DND-41 (cell line): ENCODE results near the gene PUM2.

Experiments
- EZH2 ChIP-seq: IDR thresholded peaks from 3 replicates; pipeline ENCODE4 v1.6.1; 2012; ENCODE audit warnings: borderline replicate concordance, low read depth, mild to moderate bottlenecking, moderate library complexity, low read length, inconsistent platforms; ENCODE audit not compliant: severe bottlenecking
- TF ChIP-seq, protein P1 (sequence below): IDR thresholded peaks from 2 replicates; pipeline ENCODE4 v1.5.1; 2012; ENCODE audit warnings: borderline replicate concordance, low read length, moderate library complexity, mild to moderate bottlenecking; ENCODE audit not compliant: poor library complexity, severe bottlenecking; ENCODE audit errors: extremely low read depth

DNA sequence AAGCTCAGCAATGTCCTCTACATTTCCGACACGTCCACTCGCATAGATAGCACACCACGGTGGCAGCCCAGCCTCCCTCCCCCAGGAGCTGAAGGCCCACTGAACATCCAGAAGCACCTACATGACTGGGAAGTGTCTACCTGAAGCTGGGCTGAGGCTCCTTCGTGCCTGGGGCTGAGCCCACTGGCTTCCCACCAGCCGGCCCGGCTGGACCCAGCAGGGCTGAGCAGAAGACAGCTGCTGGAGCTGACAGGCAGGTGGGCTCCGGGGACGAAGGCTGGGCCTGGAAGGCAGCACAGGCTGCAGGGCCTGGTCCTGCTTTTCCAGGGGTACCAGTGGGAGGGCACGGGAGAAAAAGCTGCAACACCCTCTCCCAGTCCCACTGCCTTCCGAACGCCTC is 139.2 kb downstream of the PUM2 start:
- TF ChIP-seq, protein P1, sequence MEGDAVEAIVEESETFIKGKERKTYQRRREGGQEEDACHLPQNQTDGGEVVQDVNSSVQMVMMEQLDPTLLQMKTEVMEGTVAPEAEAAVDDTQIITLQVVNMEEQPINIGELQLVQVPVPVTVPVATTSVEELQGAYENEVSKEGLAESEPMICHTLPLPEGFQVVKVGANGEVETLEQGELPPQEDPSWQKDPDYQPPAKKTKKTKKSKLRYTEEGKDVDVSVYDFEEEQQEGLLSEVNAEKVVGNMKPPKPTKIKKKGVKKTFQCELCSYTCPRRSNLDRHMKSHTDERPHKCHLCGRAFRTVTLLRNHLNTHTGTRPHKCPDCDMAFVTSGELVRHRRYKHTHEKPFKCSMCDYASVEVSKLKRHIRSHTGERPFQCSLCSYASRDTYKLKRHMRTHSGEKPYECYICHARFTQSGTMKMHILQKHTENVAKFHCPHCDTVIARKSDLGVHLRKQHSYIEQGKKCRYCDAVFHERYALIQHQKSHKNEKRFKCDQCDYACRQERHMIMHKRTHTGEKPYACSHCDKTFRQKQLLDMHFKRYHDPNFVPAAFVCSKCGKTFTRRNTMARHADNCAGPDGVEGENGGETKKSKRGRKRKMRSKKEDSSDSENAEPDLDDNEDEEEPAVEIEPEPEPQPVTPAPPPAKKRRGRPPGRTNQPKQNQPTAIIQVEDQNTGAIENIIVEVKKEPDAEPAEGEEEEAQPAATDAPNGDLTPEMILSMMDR, result no peak
- no peak for TF ChIP-seq EZH2
